Measurements from ENCODE around the gene GALNT7. TPM values are rescaled to one million over a fixed set of nuclear protein-coding genes. Genes with fewer than 3 reads are reported as not detected.

GALNT7 gene
- total RNA-seq, 1 experiment from 2014 or later = 28.9 TPM

DNA sequence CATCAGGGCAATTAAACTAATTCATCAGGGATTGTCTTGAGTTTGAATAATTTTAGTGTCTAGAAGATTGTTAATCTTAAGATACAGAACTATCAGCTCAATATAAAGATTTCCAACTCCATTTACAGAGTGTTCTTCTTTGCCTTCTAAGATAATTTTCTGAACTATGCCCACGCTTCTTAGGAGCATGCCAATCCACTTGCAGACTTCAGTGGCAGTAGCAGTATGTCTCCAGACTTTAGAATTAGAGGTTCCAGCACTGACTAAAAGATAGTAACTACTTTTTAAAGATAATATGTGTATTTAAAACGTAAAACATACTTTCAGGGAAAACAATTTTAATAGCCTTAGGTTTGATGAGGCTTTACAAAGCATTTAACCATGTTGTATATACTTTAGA is 34.2 kb upstream of the GALNT7 start:
- Histone ChIP-seq H3K4me1 (ENCODE audit: low read length) (peaks cover 7% of the 10 kb centered on the region), H2AFZ (ENCODE audit: low read length) (no peak overlapping the region), H3K36me3 (ENCODE audit: insufficient read depth, low read length) (no peaks in the 10 kb centered on the region), H3K27ac (ENCODE audit: low read length) (no peak overlapping the region), H3K4me3 (ENCODE audit: low read length) (no peak overlapping the region), H3K9ac (ENCODE audit: low read length) (no peak overlapping the region), H3K79me2 (ENCODE audit: low read length) (no peaks in the 10 kb centered on the region), H3K9me2 (replicated peaks; ENCODE audit: insufficient read depth, low read length) (no peaks in the 10 kb centered on the region), H3K27me3 (ENCODE audit: low read length) (no peaks in the 10 kb centered on the region), H3K4me2 (ENCODE audit: low read depth, low read length, poor library complexity, severe bottlenecking) (no peak overlapping the region), H4K20me1 (ENCODE audit: insufficient read depth, low read depth, low read length) (no peaks in the 10 kb centered on the region), H3K9me3 (ENCODE audit: low read length) (no peaks in the 10 kb centered on the region)
- DNase-seq = no peak

- no peaks in the 10 kb centered on the region for H3K36me3 ChIP-seq (ENCODE audit: insufficient read depth, low read length)
- H3K9ac ChIP-seq (ENCODE audit: low read length) = no peak overlapping the region
- no peaks in the 10 kb centered on the region for H3K9me2 ChIP-seq (replicated peaks; ENCODE audit: insufficient read depth, low read length)
- no peak overlapping the region for H3K27ac ChIP-seq (ENCODE audit: low read length)
- H3K4me2 ChIP-seq (ENCODE audit: low read depth, low read length, poor library complexity, severe bottlenecking) = no peak overlapping the region
- H3K4me1 ChIP-seq (ENCODE audit: low read length) = peaks cover 7% of the 10 kb centered on the region
- no peaks in the 10 kb centered on the region for H3K79me2 ChIP-seq (ENCODE audit: low read length)
- DNase-seq = no peak
- no peak overlapping the region for H2AFZ ChIP-seq (ENCODE audit: low read length)
- no peaks in the 10 kb centered on the region for H3K27me3 ChIP-seq (ENCODE audit: low read length)
- no peaks in the 10 kb centered on the region for H3K9me3 ChIP-seq (ENCODE audit: low read length)
- no peaks in the 10 kb centered on the region for H4K20me1 ChIP-seq (ENCODE audit: insufficient read depth, low read depth, low read length)
- no peak overlapping the region for H3K4me3 ChIP-seq (ENCODE audit: low read length)
Measured at GRCh38 chr4:173135241-173135847, 33.3 kb upstream of the GALNT7 start.

GRCh38 chr4:173138624-173139023 is 30.0 kb upstream of the GALNT7 start:
- Histone ChIP-seq H3K9ac (ENCODE audit: low read length) (no peak overlapping the region), H3K4me3 (ENCODE audit: low read length) (no peak overlapping the region), H3K9me2 (replicated peaks; ENCODE audit: insufficient read depth, low read length) (no peaks in the 10 kb centered on the region), H4K20me1 (ENCODE audit: insufficient read depth, low read depth, low read length) (no peaks in the 10 kb centered on the region), H3K4me1 (ENCODE audit: low read length) (peaks cover 5% of the 10 kb centered on the region), H3K9me3 (ENCODE audit: low read length) (no peaks in the 10 kb centered on the region), H3K36me3 (ENCODE audit: insufficient read depth, low read length) (no peaks in the 10 kb centered on the region), H3K27ac (ENCODE audit: low read length) (no peak overlapping the region), H2AFZ (ENCODE audit: low read length) (no peak overlapping the region), H3K79me2 (ENCODE audit: low read length) (no peaks in the 10 kb centered on the region), H3K27me3 (ENCODE audit: low read length) (no peaks in the 10 kb centered on the region), H3K4me2 (ENCODE audit: low read depth, low read length, poor library complexity, severe bottlenecking) (no peak overlapping the region)
- DNase-seq = no peak

GRCh38 chr4:173139561-173139960 is 29.1 kb upstream of the GALNT7 start:
- no peaks in the 10 kb centered on the region for H3K79me2 ChIP-seq (ENCODE audit: low read length)
- H3K4me1 ChIP-seq (ENCODE audit: low read length) = no peaks in the 10 kb centered on the region
- H3K9me2 ChIP-seq (replicated peaks; ENCODE audit: insufficient read depth, low read length) = no peaks in the 10 kb centered on the region
- DNase-seq = no peak
- H3K27me3 ChIP-seq (ENCODE audit: low read length) = no peaks in the 10 kb centered on the region
- no peaks in the 10 kb centered on the region for H3K9me3 ChIP-seq (ENCODE audit: low read length)
- no peaks in the 10 kb centered on the region for H4K20me1 ChIP-seq (ENCODE audit: insufficient read depth, low read depth, low read length)
- no peaks in the 10 kb centered on the region for H3K36me3 ChIP-seq (ENCODE audit: insufficient read depth, low read length)
- no peak overlapping the region for H2AFZ ChIP-seq (ENCODE audit: low read length)
- no peak overlapping the region for H3K4me3 ChIP-seq (ENCODE audit: low read length)
- no peak overlapping the region for H3K4me2 ChIP-seq (ENCODE audit: low read depth, low read length, poor library complexity, severe bottlenecking)
- no peak overlapping the region for H3K9ac ChIP-seq (ENCODE audit: low read length)
- no peak overlapping the region for H3K27ac ChIP-seq (ENCODE audit: low read length)

- Histone ChIP-seq H3K9ac (ENCODE audit: low read length) (no peak overlapping the region), H3K4me1 (ENCODE audit: low read length) (peaks cover 8% of the 10 kb centered on the region), H3K9me2 (replicated peaks; ENCODE audit: insufficient read depth, low read length) (no peaks in the 10 kb centered on the region), H4K20me1 (ENCODE audit: insufficient read depth, low read depth, low read length) (no peaks in the 10 kb centered on the region), H3K36me3 (ENCODE audit: insufficient read depth, low read length) (no peaks in the 10 kb centered on the region), H3K9me3 (ENCODE audit: low read length) (no peaks in the 10 kb centered on the region), H2AFZ (ENCODE audit: low read length) (no peak overlapping the region), H3K79me2 (ENCODE audit: low read length) (no peaks in the 10 kb centered on the region), H3K4me2 (ENCODE audit: low read depth, low read length, poor library complexity, severe bottlenecking) (no peak overlapping the region), H3K27me3 (ENCODE audit: low read length) (no peaks in the 10 kb centered on the region), H3K4me3 (ENCODE audit: low read length) (no peak overlapping the region), H3K27ac (ENCODE audit: low read length) (no peak overlapping the region)
- DNase-seq = no peak
Measured at GRCh38 chr4:173145131-173145530, 23.5 kb upstream of the GALNT7 start.

DNA sequence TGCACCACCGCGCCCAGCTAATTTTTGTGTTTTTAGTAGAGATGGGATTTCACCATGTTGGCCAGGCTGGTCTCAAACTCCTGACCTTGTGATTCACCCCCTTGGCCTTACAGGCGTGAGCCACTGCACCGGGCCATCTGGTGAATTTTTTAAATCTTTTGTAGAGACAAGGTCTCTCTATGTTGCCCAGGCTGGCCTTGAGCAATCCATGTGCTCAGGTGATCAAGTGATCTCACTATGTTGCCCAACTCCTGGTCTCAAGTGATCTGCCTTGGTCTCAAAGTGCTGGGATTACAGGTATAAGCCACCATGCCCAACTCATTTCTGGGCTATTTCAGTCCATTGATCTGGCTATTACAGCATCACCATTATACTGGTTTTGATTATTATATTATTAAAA is 22.2 kb upstream of the GALNT7 start:
- Histone ChIP-seq H2AFZ (ENCODE audit: low read length) (no peak overlapping the region), H3K9me2 (replicated peaks; ENCODE audit: insufficient read depth, low read length) (no peaks in the 10 kb centered on the region), H3K36me3 (ENCODE audit: insufficient read depth, low read length) (no peaks in the 10 kb centered on the region; the same call in 1 of the 2 replicates), H3K27ac (ENCODE audit: low read length) (no peak overlapping the region), H3K4me1 (ENCODE audit: low read length) (peaks cover 8% of the 10 kb centered on the region), H3K27me3 (ENCODE audit: low read length) (no peaks in the 10 kb centered on the region), H3K9me3 (ENCODE audit: low read length) (no peaks in the 10 kb centered on the region), H3K4me2 (ENCODE audit: low read depth, low read length, poor library complexity, severe bottlenecking) (no peak overlapping the region), H3K79me2 (ENCODE audit: low read length) (no peaks in the 10 kb centered on the region), H3K4me3 (ENCODE audit: low read length) (no peak overlapping the region), H4K20me1 (ENCODE audit: insufficient read depth, low read depth, low read length) (no peaks in the 10 kb centered on the region), H3K9ac (ENCODE audit: low read length) (no peak overlapping the region)
- no peak for DNase-seq

GRCh38 chr4:173151496-173151895 is 17.1 kb upstream of the GALNT7 start:
- Histone ChIP-seq H3K9me3 (ENCODE audit: low read length) (no peaks in the 10 kb centered on the region), H4K20me1 (ENCODE audit: insufficient read depth, low read depth, low read length) (no peaks in the 10 kb centered on the region), H3K27me3 (ENCODE audit: low read length) (no peaks in the 10 kb centered on the region), H3K4me2 (ENCODE audit: low read depth, low read length, poor library complexity, severe bottlenecking) (no peak overlapping the region), H3K9ac (ENCODE audit: low read length) (no peak overlapping the region), H3K4me3 (ENCODE audit: low read length) (no peak overlapping the region), H3K79me2 (ENCODE audit: low read length) (no peaks in the 10 kb centered on the region), H3K9me2 (replicated peaks; ENCODE audit: insufficient read depth, low read length) (no peaks in the 10 kb centered on the region), H3K4me1 (ENCODE audit: low read length) (peaks cover 8% of the 10 kb centered on the region), H3K36me3 (ENCODE audit: insufficient read depth, low read length) (no peaks in the 10 kb centered on the region; the same call in 1 of the 2 replicates), H2AFZ (ENCODE audit: low read length) (no peak overlapping the region), H3K27ac (ENCODE audit: low read length) (no peak overlapping the region)
- DNase-seq = no peak

DNA sequence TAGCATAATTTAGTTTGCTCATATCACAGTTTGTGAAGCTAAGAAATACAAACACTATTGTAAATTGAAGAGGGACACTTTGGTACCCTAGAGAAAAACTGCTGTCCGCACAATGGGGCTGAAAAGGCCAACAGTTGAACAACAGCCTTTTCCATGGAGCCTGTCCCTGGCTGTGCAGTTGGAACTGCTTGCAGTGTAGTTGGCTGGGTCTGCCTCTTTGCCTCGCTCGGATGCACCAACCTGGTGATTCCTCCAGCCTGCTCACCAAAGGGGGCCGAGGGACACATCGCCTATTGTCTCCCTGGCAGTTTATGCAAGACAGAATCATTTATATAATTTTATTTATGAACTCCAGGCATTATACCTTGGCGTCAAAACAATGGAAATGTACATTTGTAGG is 16.5 kb upstream of the GALNT7 start:
- DNase-seq = no peak
- H3K27me3 ChIP-seq (ENCODE audit: low read length) = no peaks in the 10 kb centered on the region
- no peak overlapping the region for H3K9ac ChIP-seq (ENCODE audit: low read length)
- H3K4me1 ChIP-seq (ENCODE audit: low read length) = peaks cover 8% of the 10 kb centered on the region
- H3K4me2 ChIP-seq (ENCODE audit: low read depth, low read length, poor library complexity, severe bottlenecking) = no peak overlapping the region
- H3K36me3 ChIP-seq (ENCODE audit: insufficient read depth, low read length) = no peaks in the 10 kb centered on the region; the same call in 1 of the 2 replicates
- no peaks in the 10 kb centered on the region for H4K20me1 ChIP-seq (ENCODE audit: insufficient read depth, low read depth, low read length)
- H2AFZ ChIP-seq (ENCODE audit: low read length) = no peak overlapping the region
- H3K9me3 ChIP-seq (ENCODE audit: low read length) = no peaks in the 10 kb centered on the region
- no peak overlapping the region for H3K27ac ChIP-seq (ENCODE audit: low read length)
- H3K9me2 ChIP-seq (replicated peaks; ENCODE audit: insufficient read depth, low read length) = no peaks in the 10 kb centered on the region
- no peak overlapping the region for H3K4me3 ChIP-seq (ENCODE audit: low read length)
- H3K79me2 ChIP-seq (ENCODE audit: low read length) = no peaks in the 10 kb centered on the region

Data from Karpas-422 (cell line).